Measurements from ENCODE around the gene MPRIP. TPM values are rescaled to one million over a fixed set of nuclear protein-coding genes. Genes with fewer than 3 reads are reported as not detected.

Gene MPRIP
- polyA plus RNA-seq, 1 of the 3 experiments (the other 2 are of a cell fraction) = 64.4 TPM

- no peak for TF ChIP-seq FOXM1 (IDR thresholded peaks at IDR 0.05; ENCODE audit: low read depth)
- TF ChIP-seq USF2 (IDR thresholded peaks at IDR 0.05; ENCODE audit: borderline replicate concordance, low read depth, low read length) = no peak
- TF ChIP-seq POLR2AphosphoS5 (IDR thresholded peaks at IDR 0.05; ENCODE audit: low read depth, low read length) = no peak
- no peak for TF ChIP-seq EP300 (IDR thresholded peaks at IDR 0.05; ENCODE audit: borderline replicate concordance in 1 of 2, low read depth in 1 of 2, low read length in 1 of 2)
- TF ChIP-seq, protein P1, sequence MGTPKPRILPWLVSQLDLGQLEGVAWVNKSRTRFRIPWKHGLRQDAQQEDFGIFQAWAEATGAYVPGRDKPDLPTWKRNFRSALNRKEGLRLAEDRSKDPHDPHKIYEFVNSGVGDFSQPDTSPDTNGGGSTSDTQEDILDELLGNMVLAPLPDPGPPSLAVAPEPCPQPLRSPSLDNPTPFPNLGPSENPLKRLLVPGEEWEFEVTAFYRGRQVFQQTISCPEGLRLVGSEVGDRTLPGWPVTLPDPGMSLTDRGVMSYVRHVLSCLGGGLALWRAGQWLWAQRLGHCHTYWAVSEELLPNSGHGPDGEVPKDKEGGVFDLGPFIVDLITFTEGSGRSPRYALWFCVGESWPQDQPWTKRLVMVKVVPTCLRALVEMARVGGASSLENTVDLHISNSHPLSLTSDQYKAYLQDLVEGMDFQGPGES (IDR thresholded peaks at IDR 0.05; ENCODE audit: low read depth, low read length) = no peak
- TF ChIP-seq, protein P2, sequence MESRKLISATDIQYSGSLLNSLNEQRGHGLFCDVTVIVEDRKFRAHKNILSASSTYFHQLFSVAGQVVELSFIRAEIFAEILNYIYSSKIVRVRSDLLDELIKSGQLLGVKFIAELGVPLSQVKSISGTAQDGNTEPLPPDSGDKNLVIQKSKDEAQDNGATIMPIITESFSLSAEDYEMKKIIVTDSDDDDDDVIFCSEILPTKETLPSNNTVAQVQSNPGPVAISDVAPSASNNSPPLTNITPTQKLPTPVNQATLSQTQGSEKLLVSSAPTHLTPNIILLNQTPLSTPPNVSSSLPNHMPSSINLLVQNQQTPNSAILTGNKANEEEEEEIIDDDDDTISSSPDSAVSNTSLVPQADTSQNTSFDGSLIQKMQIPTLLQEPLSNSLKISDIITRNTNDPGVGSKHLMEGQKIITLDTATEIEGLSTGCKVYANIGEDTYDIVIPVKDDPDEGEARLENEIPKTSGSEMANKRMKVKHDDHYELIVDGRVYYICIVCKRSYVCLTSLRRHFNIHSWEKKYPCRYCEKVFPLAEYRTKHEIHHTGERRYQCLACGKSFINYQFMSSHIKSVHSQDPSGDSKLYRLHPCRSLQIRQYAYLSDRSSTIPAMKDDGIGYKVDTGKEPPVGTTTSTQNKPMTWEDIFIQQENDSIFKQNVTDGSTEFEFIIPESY (IDR thresholded peaks at IDR 0.05; ENCODE audit: borderline replicate concordance, low read depth) = no peak
Measured at GRCh38 chr17:17018021-17018441, 24.2 kb upstream of the MPRIP start (continued).

DNA sequence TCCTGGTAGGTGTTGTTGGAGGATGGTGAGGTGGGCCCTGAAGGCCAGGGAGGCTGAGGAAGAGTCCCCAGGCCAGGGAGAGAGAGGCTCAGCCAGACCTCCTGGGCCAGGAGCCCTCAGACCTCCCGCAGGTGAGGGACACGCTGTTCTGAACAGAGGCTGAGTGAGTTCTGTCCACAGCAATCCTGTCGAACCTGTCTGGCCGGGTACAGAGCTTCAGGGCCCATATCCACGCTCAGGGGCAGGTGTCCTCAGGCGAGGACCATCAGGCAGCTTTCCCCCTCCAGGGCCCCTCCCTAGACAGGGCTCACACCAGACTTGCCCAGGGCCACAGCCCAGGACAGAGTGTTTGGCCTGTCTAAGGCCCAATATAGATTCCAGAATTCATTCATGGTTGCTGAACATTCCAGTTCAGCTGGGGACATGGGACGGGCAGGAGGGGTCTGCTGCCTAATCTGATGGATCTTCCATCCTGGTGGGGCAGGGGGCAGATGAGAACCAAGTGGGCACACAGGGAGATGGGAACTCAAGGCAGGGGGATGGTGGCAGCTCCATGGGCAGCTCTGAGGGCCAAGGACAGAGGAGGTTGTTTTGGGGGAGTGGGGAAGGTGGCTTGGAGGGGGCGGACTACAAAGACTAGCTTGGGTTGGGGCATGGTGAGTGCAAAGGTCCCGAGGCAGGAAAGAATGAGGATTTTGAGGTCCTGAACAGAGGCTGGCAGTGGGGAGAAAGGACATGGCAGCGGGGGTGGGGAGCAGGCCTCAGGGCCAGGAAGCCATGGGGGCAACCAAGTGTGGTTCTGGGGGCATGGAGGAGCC lies 23.4 kb upstream of the MPRIP start:
- ChIA-PET POLR2A (no interaction called here), CTCF (interaction anchor here (1.2 to 2.1 kb wide), 3 partner anchors 10 to 26 kb away, joined by 3 to 4 read pairs (median 4); no protein-coding TSS in a partner anchor)
- WGBS (ENCODE audit: low lambda C conversion rate) = 93% methylated on average over 4 of the region's 10 CpGs
- Histone ChIP-seq H3K9ac (no peak overlapping the region), H3K36me3 (replicated peaks in 1 of 2; ENCODE audit: control insufficient read depth in 1 of 2, insufficient read depth in 2 of 2, low read length in 1 of 2) (no peaks in the 10 kb centered on the region), H3K4me2 (no peak overlapping the region), H3F3A (replicated peaks; ENCODE audit: insufficient read depth) (no peaks in the 10 kb centered on the region), H3K27me3 (ENCODE audit: insufficient read depth) (no peaks in the 10 kb centered on the region), H3K4me1 (ENCODE audit: control insufficient read depth in 1 of 2, insufficient read depth in 2 of 2, low read depth in 1 of 2, low read length in 1 of 2) (peaks cover 3 to 9% of the 10 kb centered on the region in 2 experiments; a peak in 1 of 4 replicates), H3K9me3 (no peaks in the 10 kb centered on the region), H2AFZ (ENCODE audit: low read depth) (no peak overlapping the region), H3K27ac (ENCODE audit: low read depth in 2 of 2, low read length in 1 of 2) (no peak overlapping the region; a peak in 1 of 4 replicates), H3K79me2 (ENCODE audit: insufficient read depth) (no peaks in the 10 kb centered on the region), H3K4me3 (ENCODE audit: low read depth in 2 of 2, low read length in 1 of 2) (no peak overlapping the region), H3K9me2 (no peaks in the 10 kb centered on the region), H4K20me1 (ENCODE audit: insufficient read depth) (no peaks in the 10 kb centered on the region)
- TF ChIP-seq MAX (IDR thresholded peaks at IDR 0.05; ENCODE audit: low read depth) (no peak), SMC3 (IDR thresholded peaks at IDR 0.05; ENCODE audit: low read depth, low read length) (no peak), SIN3A (IDR thresholded peaks at IDR 0.05; ENCODE audit: borderline replicate concordance, low read depth, low read length) (no peak), USF2 (IDR thresholded peaks at IDR 0.05; ENCODE audit: borderline replicate concordance, low read depth, low read length) (no peak), EZH2phosphoT487 (IDR thresholded peaks at IDR 0.05; ENCODE audit: borderline replicate concordance, low read depth) (no peak)
- DNase-seq = no peak
